HepG2 (cell line): Measurements from ENCODE around the gene PLIN4. TPM values are rescaled to one million over a fixed set of nuclear protein-coding genes. Genes with fewer than 3 reads are reported as not detected.

Source experiments
- ARNT ChIP-seq: fragments of 450-650 bp; IDR thresholded peaks from 2 replicates; pipeline ENCODE4 v1.6.1; 2017
- ASH2L ChIP-seq: fragments of 300-600, 200-600 bp; sonication (generic); IDR thresholded peaks from 2 replicates; pipeline ENCODE4 v1.7.0; 2017; ENCODE audit warnings: low read depth, mild to moderate bottlenecking, moderate library complexity, mixed read lengths, low read length; ENCODE audit not compliant: insufficient read length
- ATF7-NPFF ChIP-seq: sonication (generic); formaldehyde crosslinking; IDR thresholded peaks from 2 replicates; pipeline ENCODE4 v1.8.1; 2023; ENCODE audit warnings: mild to moderate bottlenecking, low read depth, missing genetic modification reagents, moderate library complexity
- CEBPB ChIP-seq: IDR thresholded peaks from 2 replicates; pipeline ENCODE4 v1.6.1; 2011; ENCODE audit warnings: low read depth, low read length, improper control_type of control experiment, borderline replicate concordance
- CENPX ChIP-seq: sonication (generic); formaldehyde crosslinking; IDR thresholded peaks from 2 replicates; pipeline ENCODE4 v1.9.0; 2021; ENCODE audit warnings: mild to moderate bottlenecking, missing genetic modification reagents, moderate library complexity
- DMAP1 ChIP-seq: IDR thresholded peaks from 2 replicates; pipeline ENCODE4 v1.6.1; 2016
- GABPA ChIP-seq, 2 experiments: IDR thresholded peaks; 2 replicates each; pipeline ENCODE4 v1.6.1; 2011 to 2016; ENCODE audit warnings: low read depth in 2 of 2, low read length in 1 of 2, missing biosample characterization in 1 of 2, missing genetic modification characterization in 1 of 2
- HNF4A ChIP-seq: sonication (generic); formaldehyde crosslinking; IDR thresholded peaks from 2 replicates; pipeline ENCODE4 v1.4.0; 2020; ENCODE audit warnings: missing genetic modification reagents
- HOXA9 ChIP-seq: sonication (generic); formaldehyde crosslinking; IDR thresholded peaks from 2 replicates; pipeline ENCODE4 v1.8.1; 2022; ENCODE audit warnings: missing genetic modification reagents, mild to moderate bottlenecking, moderate library complexity, borderline replicate concordance
- KDM5A ChIP-seq: fragments of 200-600 bp; sonication (generic); IDR thresholded peaks from 2 replicates; pipeline ENCODE4 v1.7.0; 2018; ENCODE audit warnings: antibody characterized with exemption, mild to moderate bottlenecking, low read length, borderline replicate concordance
- KLF16 ChIP-seq, 2 experiments: sonication (generic) in 1 of 2; formaldehyde crosslinking in 1 of 2; IDR thresholded peaks; 2 replicates each; pipeline versions ENCODE4 v1.6.1 to v1.8.0; 2016 to 2023; ENCODE audit warnings: missing genetic modification reagents in 2 of 2, missing compliant biosample characterization in 1 of 2
- KMT2B ChIP-seq: IDR thresholded peaks from 2 replicates; pipeline ENCODE4 v1.6.1; 2016; ENCODE audit warnings: missing genetic modification reagents, missing compliant biosample characterization
- MBD4 ChIP-seq: IDR thresholded peaks from 2 replicates; pipeline ENCODE4 v1.6.1; 2012; ENCODE audit warnings: low read length, inconsistent platforms, borderline replicate concordance
- MTA3 ChIP-seq: sonication (generic); formaldehyde crosslinking; IDR thresholded peaks from 2 replicates; pipeline ENCODE4 v1.4.0; 2020; ENCODE audit warnings: missing genetic modification reagents
- ONECUT2 ChIP-seq: sonication (generic); formaldehyde crosslinking; IDR thresholded peaks from 2 replicates; pipeline ENCODE4 v1.4.0; 2020; ENCODE audit warnings: missing genetic modification reagents
- PHF8 ChIP-seq: sonication (generic); formaldehyde crosslinking; IDR thresholded peaks from 2 replicates; pipeline ENCODE4 v1.5.0; 2020; ENCODE audit warnings: missing genetic modification reagents
- POLR2G ChIP-seq: fragments of 200-400 bp; formaldehyde crosslinking; IDR thresholded peaks from 2 replicates; pipeline ENCODE4 v1.6.1; 2018; ENCODE audit warnings: mild to moderate bottlenecking, low read depth, low read length, moderate library complexity
- RARA ChIP-seq: IDR thresholded peaks from 2 replicates; pipeline ENCODE4 v1.6.1; 2016; ENCODE audit warnings: missing genetic modification reagents, missing compliant biosample characterization
- RBFOX2 ChIP-seq: fragments of 200-400 bp; formaldehyde crosslinking; IDR thresholded peaks from 2 replicates; pipeline ENCODE4 v1.6.1; 2017; ENCODE audit warnings: low read depth, mild to moderate bottlenecking, low read length
- REL ChIP-seq: sonication (generic); formaldehyde crosslinking; conservative IDR thresholded peaks from 2 replicates; pipeline ENCODE4 v1.8.0; 2022; ENCODE audit warnings: mild to moderate bottlenecking, missing genetic modification reagents, moderate library complexity
- SALL2 ChIP-seq: sonication (generic); formaldehyde crosslinking; IDR thresholded peaks from 2 replicates; pipeline ENCODE4 v1.8.1; 2023; ENCODE audit warnings: mild to moderate bottlenecking, missing genetic modification reagents, inconsistent platforms
- SOX13 ChIP-seq, 3 experiments: fragments of 450-650 bp in 1 of 3; sonication (generic) in 1 of 3; formaldehyde crosslinking in 1 of 3; IDR thresholded peaks in 2 of 3; conservative IDR thresholded peaks in 1 of 3; 2 replicates each; pipeline versions ENCODE4 v1.5.0 to v1.6.1; 2016 to 2020; ENCODE audit warnings: antibody characterized with exemption in 1 of 3, mild to moderate bottlenecking in 1 of 3, missing compliant biosample characterization in 1 of 3, missing genetic modification reagents in 1 of 3, moderate library complexity in 1 of 3
- SP5 ChIP-seq: IDR thresholded peaks from 2 replicates; pipeline ENCODE4 v1.6.1; 2016; ENCODE audit warnings: low read depth, borderline replicate concordance
- SRSF4 ChIP-seq: fragments of 200-400 bp; formaldehyde crosslinking; IDR thresholded peaks from one replicate; pipeline ENCODE4 v1.6.1; 2018; ENCODE audit warnings: mild to moderate bottlenecking, low read depth, low read length, moderate library complexity; ENCODE audit not compliant: poor library complexity, severe bottlenecking
- ZNF296 ChIP-seq: sonication (generic); formaldehyde crosslinking; conservative IDR thresholded peaks from 2 replicates; pipeline ENCODE4 v1.5.0; 2020; ENCODE audit warnings: mild to moderate bottlenecking, missing genetic modification reagents
- ZNF567 ChIP-seq: sonication (generic); formaldehyde crosslinking; IDR thresholded peaks from 2 replicates; pipeline ENCODE4 v1.8.1; 2023; ENCODE audit warnings: mild to moderate bottlenecking, missing genetic modification reagents, borderline replicate concordance
- ZSCAN21 ChIP-seq: sonication (generic); formaldehyde crosslinking; IDR thresholded peaks from 2 replicates; pipeline ENCODE4 v1.8.0; 2022; ENCODE audit warnings: mild to moderate bottlenecking, missing genetic modification reagents, moderate library complexity, borderline replicate concordance
- polyA plus RNA-seq, 8 experiments: library from polyadenylated mRNA; depleted of rRNA in 3 of 8; stranded (reverse) in 7 of 8; unstranded in 1 of 8; fragments of >200 nt; fragmentation: Illumina TruSeq in 4 of 8; extraction: Trizol in 4 of 8; gene quantifications; 2 replicates each; pipeline versions ENCODE4 v1.2.1 to v1.2.3, GENCODE V29; 2011 to 2016; ENCODE audit warnings: low read depth in 4 of 8, missing spikeins in 1 of 8, mixed read lengths in 1 of 8; ENCODE audit not compliant: insufficient read depth in 1 of 8
- total RNA-seq, 5 experiments: library from RNA; depleted of rRNA; stranded (reverse); fragments of >200 nt; fragmentation: Illumina TruSeq; extraction: Trizol; gene quantifications; 2 replicates each; pipeline ENCODE4 v1.2.3, GENCODE V29; 2016; ENCODE audit warnings: low read depth in 1 of 5
- TF ChIP-seq, protein P1 (sequence below): sonication (generic); formaldehyde crosslinking; conservative IDR thresholded peaks from 2 replicates; pipeline ENCODE4 v1.4.0; 2020; ENCODE audit warnings: missing genetic modification reagents

The PLIN4 gene
- total and polyA plus RNA-seq, 2 of the 13 experiments (the other 11 are each of a cell fraction or from before 2014, with no cell fraction given): 1.1 to 1.3 TPM

DNA sequence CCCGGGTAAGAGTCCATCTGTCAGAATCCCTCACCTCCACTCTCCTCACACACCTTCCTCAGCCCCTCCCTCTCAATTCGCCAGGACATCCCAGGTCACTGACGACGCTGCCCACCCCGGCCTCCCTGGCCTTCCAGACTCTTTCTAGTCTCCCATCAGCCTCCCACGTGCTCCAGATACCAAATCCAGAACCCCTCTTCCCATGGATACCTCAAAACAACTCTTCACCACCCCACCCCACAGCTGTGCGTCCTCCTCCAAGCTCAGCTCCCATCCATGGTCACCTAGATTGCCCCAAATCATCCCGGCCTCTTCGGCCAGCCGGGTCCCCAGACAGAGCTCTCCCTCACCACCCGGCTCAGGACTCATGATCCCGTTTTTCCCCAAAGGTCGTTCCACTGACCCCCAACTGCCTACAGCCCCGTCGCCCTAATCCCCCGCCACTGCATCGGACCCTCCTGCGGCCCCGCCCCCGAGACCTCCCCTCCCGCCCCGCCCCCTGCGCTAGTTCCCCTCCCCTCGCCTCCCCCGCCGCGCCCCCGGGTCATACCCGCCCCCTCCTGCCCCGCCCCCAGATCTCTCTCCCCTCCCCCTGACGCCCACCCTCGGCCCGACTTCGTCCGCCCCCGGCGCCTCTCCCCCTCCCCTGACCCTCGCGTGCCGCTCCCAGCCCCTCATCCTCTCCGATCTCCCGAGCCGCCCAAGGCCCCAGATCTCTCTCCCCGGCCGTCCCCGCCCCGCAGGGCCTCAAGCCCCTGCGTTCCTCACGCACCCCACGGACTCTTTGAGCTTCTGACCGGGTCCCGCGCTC, 61.2 kb downstream of the PLIN4 start (continued):
- TF ChIP-seq SALL2 (CRISPR knock-in tag): no peak
- TF ChIP-seq MBD4: no peak
- TF ChIP-seq HNF4A (CRISPR knock-in tag): no peak
- TF ChIP-seq ZNF296 (CRISPR knock-in tag): 0 out of 2 replicates have a peak, but pooled peaks have one; percentile 20
- no peak for TF ChIP-seq HOXA9 (CRISPR knock-in tag)
- TF ChIP-seq ZSCAN21 (CRISPR knock-in tag): 0 out of 2 replicates have a peak, but pooled peaks have one; percentile 30
- TF ChIP-seq ONECUT2 (CRISPR knock-in tag): no peak
- TF ChIP-seq KMT2B (CRISPR knock-in tag): 0 out of 2 replicates have a peak, but pooled peaks have one; percentile 7
- peak; percentile 66 for TF ChIP-seq PHF8 (CRISPR knock-in tag)
- TF ChIP-seq, protein P1, sequence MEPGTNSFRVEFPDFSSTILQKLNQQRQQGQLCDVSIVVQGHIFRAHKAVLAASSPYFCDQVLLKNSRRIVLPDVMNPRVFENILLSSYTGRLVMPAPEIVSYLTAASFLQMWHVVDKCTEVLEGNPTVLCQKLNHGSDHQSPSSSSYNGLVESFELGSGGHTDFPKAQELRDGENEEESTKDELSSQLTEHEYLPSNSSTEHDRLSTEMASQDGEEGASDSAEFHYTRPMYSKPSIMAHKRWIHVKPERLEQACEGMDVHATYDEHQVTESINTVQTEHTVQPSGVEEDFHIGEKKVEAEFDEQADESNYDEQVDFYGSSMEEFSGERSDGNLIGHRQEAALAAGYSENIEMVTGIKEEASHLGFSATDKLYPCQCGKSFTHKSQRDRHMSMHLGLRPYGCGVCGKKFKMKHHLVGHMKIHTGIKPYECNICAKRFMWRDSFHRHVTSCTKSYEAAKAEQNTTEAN (CRISPR knock-in tag): no peak
- no peak for TF ChIP-seq REL
- no peak for TF ChIP-seq CENPX (CRISPR knock-in tag)
- no peak for TF ChIP-seq ATF7-NPFF
- TF ChIP-seq KLF16 (CRISPR knock-in tag; IDR thresholded peaks at IDR 0.05): 0 out of 4 replicates have a peak, but pooled peaks of 1 of the 2 experiments have one; percentile 16
- no peak for TF ChIP-seq MTA3
- no peak for TF ChIP-seq ARNT
- no peak for TF ChIP-seq SOX13 (IDR thresholded peaks at IDR 0.05)
- no peak for TF ChIP-seq SOX13 (CRISPR knock-in tag; conservative IDR thresholded peaks at IDR 0.05 in 1 of 2, IDR thresholded peaks at IDR 0.05 in 1 of 2)
- no peak for TF ChIP-seq ZNF567 (CRISPR knock-in tag)
- TF ChIP-seq SP5: no peak
- TF ChIP-seq DMAP1 (CRISPR knock-in tag): 0 out of 2 replicates have a peak, but pooled peaks have one; percentile 3
- TF ChIP-seq KDM5A: peak; percentile 71; the same call in 1 of the 2 replicates
- no peak for TF ChIP-seq GABPA (IDR thresholded peaks at IDR 0.05; ENCODE audit: low read depth, low read length)
- TF ChIP-seq GABPA (CRISPR knock-in tag; IDR thresholded peaks at IDR 0.05; ENCODE audit: low read depth): no peak
- no peak for TF ChIP-seq CEBPB
- TF ChIP-seq RBFOX2: peak; percentile 64
- TF ChIP-seq SRSF4: no peak
- peak; percentile 63 for TF ChIP-seq RARA
- 0 out of 2 replicates have a peak, but pooled peaks have one; percentile 28 for TF ChIP-seq POLR2G
- TF ChIP-seq ASH2L: peak; percentile 52
